ENCODE measurements around the gene NEK10.

Gene NEK10

DNA sequence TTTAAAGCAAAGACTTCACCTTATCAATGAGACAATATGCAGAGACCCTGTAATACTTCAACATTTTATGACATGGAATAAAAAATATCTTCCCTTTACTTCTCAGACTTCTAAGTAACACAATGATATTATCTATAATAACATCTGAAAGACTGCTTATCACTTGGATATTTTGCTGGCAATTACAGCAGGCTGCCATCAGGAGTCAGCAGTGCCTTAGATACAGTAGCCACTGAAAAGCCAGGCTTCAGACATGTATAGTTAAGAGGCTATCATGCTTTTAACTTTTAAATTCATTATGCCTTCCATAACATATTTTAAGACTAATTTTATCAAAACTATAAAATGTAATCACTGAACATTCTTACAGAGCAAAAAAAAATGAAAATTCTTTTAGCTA lies 227.5 kb downstream of the NEK10 start:
- Histone ChIP-seq H3K4me3 (ENCODE audit: low read length) (no peak overlapping the region), H3K4me1 (ENCODE audit: insufficient read depth, low read length) (no peaks in the 10 kb centered on the region), H3K27me3 (ENCODE audit: insufficient read depth, low read length) (no peaks in the 10 kb centered on the region), H3K9me3 (ENCODE audit: low read length) (no peaks in the 10 kb centered on the region), H3K36me3 (ENCODE audit: insufficient read depth, low read length) (no peaks in the 10 kb centered on the region), H2AFZ (ENCODE audit: low read depth, low read length) (no peak overlapping the region)

DNA sequence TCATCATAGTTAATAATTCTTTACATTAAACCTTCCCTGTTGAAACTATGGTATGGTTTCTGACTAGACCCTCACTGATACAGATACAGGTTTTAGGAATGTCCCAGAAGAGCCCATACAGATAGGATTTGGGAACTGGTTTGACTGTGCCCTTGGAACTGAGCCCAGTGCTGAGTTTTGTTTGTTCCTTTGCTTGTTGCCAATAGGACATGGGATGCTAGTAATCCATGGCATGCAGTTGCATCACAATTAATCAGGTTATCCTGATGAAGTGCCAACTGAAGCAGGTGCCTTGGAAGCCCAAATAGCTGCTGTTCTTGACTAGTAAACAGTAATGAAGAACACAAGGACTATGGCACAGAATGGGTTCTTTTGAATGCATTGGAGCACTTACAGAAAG lies 230.6 kb downstream of the NEK10 start:
- H3K4me3 ChIP-seq (ENCODE audit: low read length): no peak overlapping the region
- no peak overlapping the region for H2AFZ ChIP-seq (ENCODE audit: low read depth, low read length)
- H3K4me1 ChIP-seq (ENCODE audit: insufficient read depth, low read length): no peaks in the 10 kb centered on the region
- H3K27me3 ChIP-seq (ENCODE audit: insufficient read depth, low read length): no peaks in the 10 kb centered on the region
- no peaks in the 10 kb centered on the region for H3K9me3 ChIP-seq (ENCODE audit: low read length)
- no peaks in the 10 kb centered on the region for H3K36me3 ChIP-seq (ENCODE audit: insufficient read depth, low read length)

DNA sequence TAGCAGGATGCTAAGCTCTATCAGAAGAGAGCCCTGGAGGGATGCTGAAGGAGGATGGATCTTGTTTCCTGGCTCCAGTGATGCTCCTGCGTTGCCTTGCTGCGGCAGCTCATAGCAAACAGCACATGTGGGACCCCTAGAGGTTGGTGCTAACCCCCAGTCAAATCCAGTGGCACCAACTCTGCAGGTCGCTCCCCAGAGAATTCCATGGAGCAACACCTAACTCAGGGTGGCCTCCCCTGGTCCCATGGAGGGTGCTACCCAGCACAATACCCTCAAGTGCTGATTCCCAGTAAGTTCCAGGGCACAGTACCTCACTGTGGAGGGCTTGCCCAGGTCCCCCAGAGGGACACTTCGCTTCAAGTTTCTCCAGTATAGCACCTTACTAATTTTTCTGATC lies 231.2 kb downstream of the NEK10 start:
- H3K9me3 ChIP-seq (ENCODE audit: low read length): no peaks in the 10 kb centered on the region
- no peak overlapping the region for H3K4me3 ChIP-seq (ENCODE audit: low read length)
- H3K4me1 ChIP-seq (ENCODE audit: insufficient read depth, low read length): no peaks in the 10 kb centered on the region
- H3K27me3 ChIP-seq (ENCODE audit: insufficient read depth, low read length): no peaks in the 10 kb centered on the region
- no peak overlapping the region for H2AFZ ChIP-seq (ENCODE audit: low read depth, low read length)
- no peaks in the 10 kb centered on the region for H3K36me3 ChIP-seq (ENCODE audit: insufficient read depth, low read length)

DNA sequence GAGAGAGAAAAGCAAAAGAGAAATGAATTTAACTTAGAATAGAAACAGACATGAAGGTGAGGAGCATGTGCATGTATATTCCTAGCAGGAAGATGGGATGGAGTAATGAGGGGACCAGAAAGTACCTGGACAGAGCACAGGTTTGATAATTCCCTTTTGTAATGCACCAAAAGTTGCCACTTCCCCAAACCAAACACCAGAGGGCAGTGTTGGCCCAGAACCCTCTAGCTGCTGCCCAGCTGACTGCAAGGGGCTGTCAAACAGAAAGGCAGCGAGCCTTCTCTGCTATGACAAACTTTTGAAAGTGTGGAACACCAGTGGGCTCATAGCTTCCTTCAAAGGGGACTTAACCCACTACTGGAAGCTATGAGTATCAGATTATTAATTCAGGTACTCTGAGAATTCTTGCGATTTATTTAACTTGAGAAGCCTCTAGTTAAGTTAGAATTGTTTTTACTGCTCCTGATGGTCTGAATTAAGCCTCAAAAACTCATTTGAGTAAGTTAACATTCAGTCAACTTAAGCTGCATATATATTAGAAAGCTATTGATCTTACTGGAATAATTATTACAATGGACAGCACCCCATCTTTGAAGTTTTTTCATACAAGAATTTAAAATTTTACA lies 234.9 kb downstream of the NEK10 start:
- no peaks in the 10 kb centered on the region for H3K27me3 ChIP-seq (ENCODE audit: insufficient read depth, low read length)
- no peak overlapping the region for H2AFZ ChIP-seq (ENCODE audit: low read depth, low read length)
- H3K36me3 ChIP-seq (ENCODE audit: insufficient read depth, low read length): no peaks in the 10 kb centered on the region
- no peak overlapping the region for H3K4me3 ChIP-seq (ENCODE audit: low read length)
- no peaks in the 10 kb centered on the region for H3K4me1 ChIP-seq (ENCODE audit: insufficient read depth, low read length)
- H3K9me3 ChIP-seq (ENCODE audit: low read length): no peaks in the 10 kb centered on the region

DNA sequence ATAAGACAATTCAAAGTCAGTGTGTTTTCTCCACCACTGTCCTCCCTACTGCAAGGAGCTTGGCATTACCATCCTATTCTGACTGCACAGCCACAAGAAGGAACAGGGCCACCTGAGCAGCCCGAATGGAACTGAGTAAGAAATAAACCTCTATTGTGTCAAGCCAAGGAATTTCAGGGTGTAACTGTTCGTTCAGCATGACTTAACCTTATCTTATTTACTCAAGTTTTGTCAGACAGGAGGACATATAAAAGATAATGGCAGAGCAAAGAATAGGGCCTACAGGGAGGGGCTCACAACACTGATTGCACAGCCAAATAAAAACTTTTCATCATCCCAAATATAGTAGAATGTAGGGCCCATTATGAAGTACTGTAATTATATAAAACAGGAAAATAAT lies 236.1 kb downstream of the NEK10 start:
- H2AFZ ChIP-seq (ENCODE audit: low read depth, low read length): no peak overlapping the region
- H3K27me3 ChIP-seq (ENCODE audit: insufficient read depth, low read length): no peaks in the 10 kb centered on the region
- H3K4me3 ChIP-seq (ENCODE audit: low read length): no peak overlapping the region
- H3K36me3 ChIP-seq (ENCODE audit: insufficient read depth, low read length): no peaks in the 10 kb centered on the region
- H3K4me1 ChIP-seq (ENCODE audit: insufficient read depth, low read length): no peaks in the 10 kb centered on the region
- no peaks in the 10 kb centered on the region for H3K9me3 ChIP-seq (ENCODE audit: low read length)

DNA sequence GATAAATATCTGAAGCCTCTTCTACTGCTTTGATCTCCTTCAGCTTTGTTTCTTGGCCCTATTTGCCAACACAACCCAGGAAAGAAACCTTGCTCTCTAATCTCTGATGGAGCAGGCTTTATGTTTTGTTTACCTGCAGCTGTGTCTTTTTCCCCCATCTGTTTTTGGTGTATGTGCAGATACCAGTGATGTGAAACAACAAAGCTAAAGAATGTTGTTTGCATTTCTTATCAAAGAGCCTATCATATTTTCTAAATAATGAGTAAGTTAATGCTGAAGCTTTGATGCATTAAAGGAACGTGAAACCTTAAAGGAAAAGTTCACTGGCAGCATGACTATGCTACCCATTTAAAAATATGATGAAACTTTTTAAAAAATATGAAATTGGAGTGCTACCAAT lies 238.4 kb downstream of the NEK10 start:
- no peaks in the 10 kb centered on the region for H3K36me3 ChIP-seq (ENCODE audit: insufficient read depth, low read length)
- no peak overlapping the region for H3K4me3 ChIP-seq (ENCODE audit: low read length)
- H3K9me3 ChIP-seq (ENCODE audit: low read length): no peaks in the 10 kb centered on the region
- H3K27me3 ChIP-seq (ENCODE audit: insufficient read depth, low read length): no peaks in the 10 kb centered on the region
- H3K4me1 ChIP-seq (ENCODE audit: insufficient read depth, low read length): no peaks in the 10 kb centered on the region
- no peak overlapping the region for H2AFZ ChIP-seq (ENCODE audit: low read depth, low read length)

DNA sequence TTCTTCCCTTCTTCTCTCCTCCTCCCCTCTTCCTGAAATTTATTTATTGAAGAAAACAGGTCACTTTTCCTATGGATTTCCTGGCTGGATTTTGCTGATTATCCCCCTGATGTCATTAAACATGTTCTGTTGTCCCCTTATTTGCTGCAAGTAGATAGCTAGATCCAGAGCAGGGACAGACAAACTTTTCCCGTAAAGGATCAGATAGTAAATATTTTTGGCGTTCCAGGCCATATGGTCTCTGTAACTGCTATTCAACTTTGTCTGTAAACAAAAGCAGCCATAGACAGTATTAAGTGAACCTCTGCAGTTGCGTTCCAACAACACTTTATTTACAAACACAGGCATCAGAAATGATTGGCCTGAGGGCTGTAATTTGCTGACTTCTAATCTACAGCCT lies 241.3 kb downstream of the NEK10 start:
- Histone ChIP-seq H3K9me3 (ENCODE audit: low read length) (no peaks in the 10 kb centered on the region), H3K4me3 (ENCODE audit: low read length) (no peak overlapping the region), H3K27me3 (ENCODE audit: insufficient read depth, low read length) (no peaks in the 10 kb centered on the region), H3K36me3 (ENCODE audit: insufficient read depth, low read length) (no peaks in the 10 kb centered on the region), H3K4me1 (ENCODE audit: insufficient read depth, low read length) (peaks cover 7% of the 10 kb centered on the region), H2AFZ (ENCODE audit: low read depth, low read length) (no peak overlapping the region)

DNA sequence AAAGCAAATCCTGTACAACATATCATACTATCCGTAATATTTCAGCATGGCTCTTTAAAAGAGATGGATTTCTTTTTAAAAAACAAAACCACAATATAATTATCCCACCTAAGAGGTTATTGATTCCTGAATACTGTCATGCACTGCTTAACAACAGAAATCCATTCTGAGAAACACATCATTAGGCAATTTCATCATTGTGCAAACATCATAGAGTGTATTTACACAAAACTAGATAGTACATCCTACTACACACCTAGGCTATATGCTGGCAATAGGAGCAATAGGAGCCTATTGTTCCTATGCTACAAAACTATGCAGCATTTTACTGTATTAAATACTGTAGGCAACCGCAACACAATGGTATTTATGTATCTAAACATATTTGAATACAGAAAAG lies 242.0 kb downstream of the NEK10 start:
- Histone ChIP-seq H3K4me3 (ENCODE audit: low read length) (no peak overlapping the region), H3K36me3 (ENCODE audit: insufficient read depth, low read length) (no peaks in the 10 kb centered on the region), H2AFZ (ENCODE audit: low read depth, low read length) (no peak overlapping the region), H3K9me3 (ENCODE audit: low read length) (no peaks in the 10 kb centered on the region), H3K27me3 (ENCODE audit: insufficient read depth, low read length) (no peaks in the 10 kb centered on the region), H3K4me1 (ENCODE audit: insufficient read depth, low read length) (peaks cover 7% of the 10 kb centered on the region)

DNA sequence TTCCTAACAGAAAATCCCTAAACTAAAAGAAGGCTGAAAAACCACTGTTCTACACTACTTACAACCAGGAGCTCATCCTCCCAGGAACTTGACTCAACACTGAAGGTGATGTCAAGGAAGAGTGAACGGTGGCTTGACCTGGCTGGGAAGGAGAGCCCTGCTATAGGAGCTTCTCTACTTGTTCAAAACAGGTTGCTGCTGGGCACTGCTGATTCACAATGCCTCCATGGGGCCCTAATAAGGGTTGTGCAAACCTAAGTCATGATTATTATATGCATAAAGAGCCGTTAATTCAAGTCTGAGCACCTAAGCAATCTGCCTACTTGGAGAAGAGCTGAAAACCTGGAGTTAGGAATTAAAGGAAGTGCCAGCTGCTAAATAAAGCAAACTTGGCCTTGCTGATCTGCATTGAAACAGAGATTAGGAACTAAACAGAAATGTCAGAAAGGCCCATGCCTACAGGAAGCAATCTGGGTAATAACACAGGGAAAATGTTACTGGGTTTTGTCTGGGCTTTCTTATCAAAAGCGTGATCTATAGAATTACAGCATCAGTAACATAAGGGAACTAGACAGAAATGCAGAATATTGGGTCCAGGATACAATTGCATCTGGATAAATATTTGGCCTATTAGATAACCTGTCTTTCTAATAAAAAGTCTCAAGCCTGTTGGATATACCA lies 243.2 kb downstream of the NEK10 start:
- Histone ChIP-seq H3K36me3 (ENCODE audit: insufficient read depth, low read length) (no peaks in the 10 kb centered on the region), H3K4me3 (ENCODE audit: low read length) (no peak overlapping the region), H3K4me1 (ENCODE audit: insufficient read depth, low read length) (peaks cover 7% of the 10 kb centered on the region), H3K9me3 (ENCODE audit: low read length) (no peaks in the 10 kb centered on the region), H2AFZ (ENCODE audit: low read depth, low read length) (no peak overlapping the region), H3K27me3 (ENCODE audit: insufficient read depth, low read length) (no peaks in the 10 kb centered on the region)

DNA sequence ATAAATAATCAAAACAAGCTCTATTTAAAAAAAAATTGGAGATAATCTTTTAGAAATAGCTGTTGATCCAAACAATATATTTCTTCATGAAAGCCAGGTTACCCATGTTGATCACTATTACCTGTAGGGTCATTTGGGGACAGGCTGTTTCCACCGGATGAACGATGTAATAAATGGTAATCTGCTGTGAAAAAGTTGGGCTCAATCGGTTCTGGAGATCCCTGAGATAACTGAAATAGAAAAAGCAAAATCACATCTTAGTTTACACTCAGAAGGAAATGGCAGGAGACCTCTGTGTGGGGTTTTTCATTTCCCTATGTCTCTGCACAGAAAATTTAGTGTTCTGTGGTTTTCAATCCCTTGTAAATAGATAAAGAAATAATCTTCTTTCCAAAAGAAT lies 249.5 kb downstream of the NEK10 start:
- Histone ChIP-seq H3K4me1 (ENCODE audit: insufficient read depth, low read length) (peaks cover 4% of the 10 kb centered on the region), H3K4me3 (ENCODE audit: low read length) (no peak overlapping the region), H3K27me3 (ENCODE audit: insufficient read depth, low read length) (no peaks in the 10 kb centered on the region), H3K9me3 (ENCODE audit: low read length) (no peaks in the 10 kb centered on the region), H3K36me3 (ENCODE audit: insufficient read depth, low read length) (no peaks in the 10 kb centered on the region), H2AFZ (ENCODE audit: low read depth, low read length) (no peak overlapping the region)

DNA sequence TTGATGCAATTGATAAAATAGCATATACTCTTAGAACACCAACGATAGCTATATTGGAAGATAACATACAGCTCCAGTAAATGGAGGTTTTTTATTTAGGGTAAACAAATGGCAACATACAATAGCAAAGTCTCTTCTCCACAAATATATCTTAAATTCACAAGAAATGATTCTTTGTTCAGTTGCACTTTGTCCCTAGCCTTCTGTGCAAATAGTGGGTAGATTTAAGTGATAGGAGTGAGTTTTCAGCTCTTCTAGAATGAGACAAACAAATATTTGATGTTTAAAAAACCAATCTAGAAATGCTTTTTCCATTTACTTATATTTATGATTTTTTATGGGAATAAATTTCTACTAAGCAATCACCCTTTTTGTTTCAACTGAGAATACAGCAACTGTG lies 253.8 kb downstream of the NEK10 start:
- Histone ChIP-seq H3K9me3 (ENCODE audit: low read length) (no peaks in the 10 kb centered on the region), H3K36me3 (ENCODE audit: insufficient read depth, low read length) (no peaks in the 10 kb centered on the region), H2AFZ (ENCODE audit: low read depth, low read length) (no peak overlapping the region), H3K4me1 (ENCODE audit: insufficient read depth, low read length) (no peaks in the 10 kb centered on the region), H3K4me3 (ENCODE audit: low read length) (no peak overlapping the region), H3K27me3 (ENCODE audit: insufficient read depth, low read length) (no peaks in the 10 kb centered on the region)

DNA sequence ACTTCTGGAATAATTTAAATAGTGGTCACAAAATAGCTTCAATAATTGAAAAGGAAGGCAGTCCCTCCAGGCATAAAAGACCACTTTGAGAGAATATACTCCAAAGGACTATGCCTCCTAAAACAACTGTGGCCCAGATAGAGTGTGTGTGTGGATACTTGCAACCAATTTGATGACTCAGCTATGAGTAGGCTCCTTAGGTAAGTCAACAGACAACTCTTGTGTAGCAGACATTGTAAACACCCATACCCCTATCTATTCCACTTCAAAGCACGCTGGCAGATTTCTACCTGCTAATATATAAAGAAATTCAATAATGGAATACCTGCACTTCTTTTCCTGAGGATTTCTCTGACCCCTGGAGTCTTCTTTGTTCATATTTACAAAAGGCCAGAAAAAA lies 254.5 kb downstream of the NEK10 start:
- Histone ChIP-seq H3K4me1 (ENCODE audit: insufficient read depth, low read length) (no peaks in the 10 kb centered on the region), H3K36me3 (ENCODE audit: insufficient read depth, low read length) (no peaks in the 10 kb centered on the region), H3K9me3 (ENCODE audit: low read length) (no peaks in the 10 kb centered on the region), H2AFZ (ENCODE audit: low read depth, low read length) (no peak overlapping the region), H3K27me3 (ENCODE audit: insufficient read depth, low read length) (no peaks in the 10 kb centered on the region), H3K4me3 (ENCODE audit: low read length) (no peak overlapping the region)

DNA sequence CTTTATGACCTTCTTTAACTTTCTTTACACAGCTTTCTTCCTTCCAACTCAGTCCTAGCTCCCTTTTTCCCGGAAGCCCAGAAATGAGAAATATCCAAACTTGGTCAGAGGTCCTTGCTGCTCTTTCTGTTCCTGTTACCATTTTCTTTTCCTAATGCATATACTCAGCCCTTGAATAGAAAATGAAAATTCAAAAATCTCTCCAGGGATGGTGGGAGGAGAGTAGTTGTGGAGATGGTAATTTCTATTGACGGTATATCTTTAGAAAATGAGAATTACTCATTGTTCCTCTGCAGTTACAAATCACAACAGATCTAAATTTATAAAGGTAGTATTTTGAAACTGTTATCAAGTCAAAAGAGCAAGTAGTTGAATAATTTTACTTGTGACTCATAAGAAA lies 255.1 kb downstream of the NEK10 start:
- Histone ChIP-seq H3K27me3 (ENCODE audit: insufficient read depth, low read length) (no peaks in the 10 kb centered on the region), H3K9me3 (ENCODE audit: low read length) (no peaks in the 10 kb centered on the region), H3K4me1 (ENCODE audit: insufficient read depth, low read length) (no peaks in the 10 kb centered on the region), H2AFZ (ENCODE audit: low read depth, low read length) (no peak overlapping the region), H3K4me3 (ENCODE audit: low read length) (no peak overlapping the region), H3K36me3 (ENCODE audit: insufficient read depth, low read length) (no peaks in the 10 kb centered on the region)

DNA sequence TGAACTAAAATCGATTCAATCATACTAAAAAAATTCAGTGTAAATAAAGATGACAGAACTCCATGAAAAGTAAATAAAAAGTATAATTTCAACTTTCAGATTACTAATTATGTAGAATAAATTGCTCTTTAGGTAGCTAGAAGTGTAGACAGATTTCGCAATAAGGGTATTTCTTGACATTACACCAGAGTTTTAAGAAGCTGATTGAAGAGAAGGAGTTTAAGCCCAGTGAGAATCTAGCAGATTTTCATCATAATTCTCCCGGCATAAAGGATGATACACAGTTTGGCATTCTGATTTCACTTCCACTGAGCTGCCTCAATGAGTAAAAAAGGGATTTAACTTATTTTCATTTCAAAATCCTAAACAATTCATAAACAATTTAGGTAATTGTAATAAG lies 259.2 kb downstream of the NEK10 start:
- H3K9me3 ChIP-seq (ENCODE audit: low read length): no peaks in the 10 kb centered on the region
- H2AFZ ChIP-seq (ENCODE audit: low read depth, low read length): no peak overlapping the region
- no peaks in the 10 kb centered on the region for H3K36me3 ChIP-seq (ENCODE audit: insufficient read depth, low read length)
- no peaks in the 10 kb centered on the region for H3K27me3 ChIP-seq (ENCODE audit: insufficient read depth, low read length)
- no peaks in the 10 kb centered on the region for H3K4me1 ChIP-seq (ENCODE audit: insufficient read depth, low read length)
- no peak overlapping the region for H3K4me3 ChIP-seq (ENCODE audit: low read length)

All from neuron (in vitro differentiated cells).